Measurements from ENCODE around the gene OR4D10. TPM values are rescaled to one million over a fixed set of nuclear protein-coding genes. Genes with fewer than 3 reads are reported as not detected.
"Not testable (repeated sequence)": the region's sequence is repeated elsewhere in the genome, so short reads cannot be mapped to it uniquely, and the experiment has no call there.

The OR4D10 gene
- total RNA-seq, result not detected in 2 replicates

GRCh38 chr11:59473015-59473414 lies at the start of gene OR4D10:
Gene OR4D10, plus strand, starts transcription at chr11:59473315. Its CDS starts 4,115 bp downstream, at chr11:59477430.
- DNase-seq (ENCODE audit: low read depth in 2 of 2), result no peak

GRCh38 chr11:59423835-59424234 lies 49.3 kb upstream of the OR4D10 start:
- DNase-seq (ENCODE audit: low read depth in 2 of 2), result no peak

GRCh38 chr11:59425131-59425530 lies 48.0 kb upstream of the OR4D10 start:
- no peak for DNase-seq (ENCODE audit: low read depth in 2 of 2)

- DNase-seq (ENCODE audit: low read depth in 2 of 2), result peak in 1 of 2 donors; percentile 40
Observed at GRCh38 chr11:59426361-59427067, 46.6 kb upstream of the OR4D10 start, which contains the start of gene OR5A2. Gene OR5A2, minus strand, starts transcription at chr11:59426413. Its CDS starts 3,460 bp downstream, at chr11:59422953.

- DNase-seq (ENCODE audit: low read depth in 2 of 2), result no peak
Observed at GRCh38 chr11:59427068-59427382, 46.1 kb upstream of the OR4D10 start.

GRCh38 chr11:59429924-59430516 lies 43.1 kb upstream of the OR4D10 start:
- peak; percentile 56 to 87 for DNase-seq (ENCODE audit: low read depth in 2 of 2)

- DNase-seq (ENCODE audit: low read depth in 2 of 2), result no peak
Observed at GRCh38 chr11:59436169-59436568, 36.9 kb upstream of the OR4D10 start, which contains the start of gene OR5A1. Gene OR5A1, plus strand, starts transcription at chr11:59436469. Its CDS starts 6,700 bp downstream, at chr11:59443169.

- no peak for DNase-seq (ENCODE audit: low read depth in 2 of 2)
Observed at GRCh38 chr11:59437770-59438169, 35.3 kb upstream of the OR4D10 start.

- not testable (repeated sequence) for DNase-seq (ENCODE audit: low read depth in 2 of 2)
Observed at GRCh38 chr11:59445624-59446023, 27.5 kb upstream of the OR4D10 start.

- no peak for DNase-seq (ENCODE audit: low read depth in 2 of 2)
Observed at GRCh38 chr11:59448484-59448883, 24.6 kb upstream of the OR4D10 start.

GRCh38 chr11:59456661-59457060 lies 16.5 kb upstream of the OR4D10 start, which contains the start of gene OR4D6:
Gene OR4D6, plus strand, starts transcription at chr11:59456961. Its CDS starts 0 bp downstream, at chr11:59456961.
- no peak for DNase-seq (ENCODE audit: low read depth in 2 of 2)

- no peak for DNase-seq (ENCODE audit: low read depth in 2 of 2)
Observed at GRCh38 chr11:59459916-59460315, 13.2 kb upstream of the OR4D10 start.

GRCh38 chr11:59463190-59463641 lies 9.9 kb upstream of the OR4D10 start:
- DNase-seq (ENCODE audit: low read depth in 2 of 2), result peak; percentile 29 to 100

GRCh38 chr11:59475176-59475575 lies 2.1 kb downstream of the OR4D10 start:
- DNase-seq (ENCODE audit: low read depth in 2 of 2), result peak in 1 of 2 donors; percentile 72

GRCh38 chr11:59479906-59480305 lies 6.8 kb downstream of the OR4D10 start:
- DNase-seq (ENCODE audit: low read depth in 2 of 2), result no peak

GRCh38 chr11:59480359-59480758 lies 7.2 kb downstream of the OR4D10 start:
- no peak for DNase-seq (ENCODE audit: low read depth in 2 of 2)

GRCh38 chr11:59501931-59502330 lies 28.8 kb downstream of the OR4D10 start:
- DNase-seq (ENCODE audit: low read depth in 2 of 2), result no peak

GRCh38 chr11:59503276-59503675 lies 30.2 kb downstream of the OR4D10 start, which contains the start of gene OR4D11:
Gene OR4D11, plus strand, starts transcription at chr11:59503576. Its CDS starts 0 bp downstream, at chr11:59503576.
- DNase-seq (ENCODE audit: low read depth in 2 of 2), result no peak

- peak; percentile 85 to 99 for DNase-seq (ENCODE audit: low read depth in 2 of 2)
Observed at GRCh38 chr11:59510941-59511589, 38.0 kb downstream of the OR4D10 start, which contains the start of gene OR4D9. Gene OR4D9, plus strand, starts transcription at chr11:59511539. Its CDS starts 3,374 bp downstream, at chr11:59514913.

GRCh38 chr11:59511675-59512074 lies 38.6 kb downstream of the OR4D10 start:
- peak in 1 of 2 donors; percentile 36 for DNase-seq (ENCODE audit: low read depth in 2 of 2)

- DNase-seq (ENCODE audit: low read depth in 2 of 2), result peak in 1 of 2 donors; percentile 86
Observed at GRCh38 chr11:59520139-59520538, 47.0 kb downstream of the OR4D10 start.

GRCh38 chr11:59520741-59521140 lies 47.6 kb downstream of the OR4D10 start:
- DNase-seq (ENCODE audit: low read depth in 2 of 2), result peak in 1 of 2 donors; percentile 88

Measured in lung microvascular endothelial cell (primary cell).